NCI-H345 (cell line): Measurements from ENCODE around the gene TESK1.

Experiments
- DNase-seq: peaks from one replicate; lab custom pipeline; 2025; lab: John Stamatoyannopoulos, UW

TESK1 gene

GRCh38 chr9:35604578-35605350 lies at the start of gene TESK1:
TSS of gene TESK1 (plus strand) at chr9:35605262. CDS start at chr9:35605620, 358 bp downstream.
- peak; percentile 90 for DNase-seq

- no peak for DNase-seq
These were observed 49.2 kb upstream of the TESK1 start for GRCh38 chr9:35555881-35556280.

- no peak for DNase-seq
These were observed 48.3 kb upstream of the TESK1 start for GRCh38 chr9:35556776-35557175.

- no peak for DNase-seq
These were observed 47.7 kb upstream of the TESK1 start for GRCh38 chr9:35557320-35557719.

GRCh38 chr9:35558185-35558584 lies 46.9 kb upstream of the TESK1 start:
- DNase-seq: no peak

- DNase-seq: no peak
These were observed 45.1 kb upstream of the TESK1 start for GRCh38 chr9:35559792-35560530.

- no peak for DNase-seq
These were observed 44.3 kb upstream of the TESK1 start for GRCh38 chr9:35560625-35561337.

GRCh38 chr9:35561468-35562261 lies 43.4 kb upstream of the TESK1 start:
- no peak for DNase-seq

- no peak for DNase-seq
These were observed 41.9 kb upstream of the TESK1 start for GRCh38 chr9:35562895-35563780.

GRCh38 chr9:35563791-35564197 lies 41.3 kb upstream of the TESK1 start:
- no peak for DNase-seq

- DNase-seq: no peak
These were observed 40.4 kb upstream of the TESK1 start for GRCh38 chr9:35564658-35565061.

- no peak for DNase-seq
These were observed 38.6 kb upstream of the TESK1 start for GRCh38 chr9:35566417-35566816.

GRCh38 chr9:35568196-35568595 lies 36.9 kb upstream of the TESK1 start:
- no peak for DNase-seq

- DNase-seq: no peak
These were observed 35.9 kb upstream of the TESK1 start for GRCh38 chr9:35569206-35569605.

GRCh38 chr9:35570709-35571504 lies 34.2 kb upstream of the TESK1 start:
- DNase-seq: no peak

GRCh38 chr9:35574578-35575122 lies 30.4 kb upstream of the TESK1 start:
- DNase-seq: no peak

GRCh38 chr9:35575478-35575877 lies 29.6 kb upstream of the TESK1 start:
- no peak for DNase-seq

- DNase-seq: no peak
These were observed 27.6 kb upstream of the TESK1 start for GRCh38 chr9:35577486-35577885.

GRCh38 chr9:35579130-35579529 lies 25.9 kb upstream of the TESK1 start:
- no peak for DNase-seq
